Measurements from ENCODE around the gene KIAA1143. TPM values are rescaled to one million over a fixed set of nuclear protein-coding genes. Genes with fewer than 3 reads are reported as not detected.

Gene KIAA1143
- total and polyA plus RNA-seq, 2 of the 13 experiments (the other 11 are each of a cell fraction or from before 2014, with no cell fraction given), result 9.9 to 27.2 TPM

DNA sequence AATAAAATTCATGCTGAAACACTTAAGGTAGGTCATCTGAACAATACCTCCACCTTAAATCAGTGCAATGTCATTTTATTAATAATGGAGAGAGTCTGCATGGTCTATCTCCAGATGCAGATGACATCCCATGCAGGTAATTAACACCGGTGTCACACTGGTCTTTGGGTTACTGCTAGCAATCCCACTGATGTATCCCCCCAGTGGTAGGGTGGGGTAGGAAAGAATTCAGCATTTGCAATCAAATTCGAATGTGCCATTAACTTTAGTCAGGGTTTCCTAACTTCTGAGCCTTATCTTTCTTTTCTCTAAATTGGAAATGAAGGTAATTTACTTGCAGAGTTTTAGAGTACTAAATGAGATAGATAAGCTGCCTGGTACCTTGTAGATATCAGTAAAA, 44.5 kb upstream of the KIAA1143 start (continued):
- TF ChIP-seq, protein P1, sequence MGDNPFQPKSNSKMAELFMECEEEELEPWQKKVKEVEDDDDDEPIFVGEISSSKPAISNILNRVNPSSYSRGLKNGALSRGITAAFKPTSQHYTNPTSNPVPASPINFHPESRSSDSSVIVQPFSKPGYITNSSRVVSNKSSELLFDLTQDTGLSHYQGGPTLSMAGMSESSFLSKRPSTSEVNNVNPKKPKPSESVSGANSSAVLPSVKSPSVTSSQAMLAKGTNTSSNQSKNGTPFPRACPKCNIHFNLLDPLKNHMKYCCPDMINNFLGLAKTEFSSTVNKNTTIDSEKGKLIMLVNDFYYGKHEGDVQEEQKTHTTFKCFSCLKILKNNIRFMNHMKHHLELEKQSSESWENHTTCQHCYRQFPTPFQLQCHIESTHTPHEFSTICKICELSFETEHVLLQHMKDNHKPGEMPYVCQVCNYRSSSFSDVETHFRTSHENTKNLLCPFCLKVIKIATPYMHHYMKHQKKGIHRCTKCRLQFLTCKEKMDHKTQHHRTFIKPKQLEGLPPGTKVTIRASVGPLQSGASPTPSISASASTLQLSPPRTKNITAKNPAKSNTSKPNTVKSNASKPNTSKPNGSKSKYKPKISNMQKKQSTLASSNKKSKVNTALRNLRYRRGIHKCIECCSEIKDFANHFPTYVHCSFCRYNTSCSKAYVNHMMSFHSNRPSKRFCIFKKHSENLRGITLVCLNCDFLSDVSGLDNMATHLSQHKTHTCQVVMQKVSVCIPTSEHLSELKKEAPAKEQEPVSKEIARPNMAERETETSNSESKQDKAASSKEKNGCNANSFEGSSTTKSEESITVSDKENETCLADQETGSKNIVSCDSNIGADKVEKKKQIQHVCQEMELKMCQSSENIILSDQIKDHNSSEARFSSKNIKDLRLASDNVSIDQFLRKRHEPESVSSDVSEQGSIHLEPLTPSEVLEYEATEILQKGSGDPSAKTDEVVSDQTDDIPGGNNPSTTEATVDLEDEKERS (CRISPR knock-in tag; IDR thresholded peaks at IDR 0.05), result no peak
- TF ChIP-seq HOXA9 (CRISPR knock-in tag; IDR thresholded peaks at IDR 0.05; ENCODE audit: borderline replicate concordance), result no peak
- TF ChIP-seq ZNF33B (CRISPR knock-in tag; IDR thresholded peaks at IDR 0.05), result no peak
- TF ChIP-seq PAF1 (CRISPR knock-in tag; IDR thresholded peaks at IDR 0.05), result no peak
- TF ChIP-seq NFKB2 (CRISPR knock-in tag; IDR thresholded peaks at IDR 0.05; ENCODE audit: borderline replicate concordance), result no peak
- no peak for TF ChIP-seq NR3C1 (CRISPR knock-in tag; IDR thresholded peaks at IDR 0.05)
- TF ChIP-seq POLR2G (IDR thresholded peaks at IDR 0.05; ENCODE audit: low read depth, low read length), result no peak
- no peak for TF ChIP-seq ZNF251 (CRISPR knock-in tag; IDR thresholded peaks at IDR 0.05)
- TF ChIP-seq, protein P2, sequence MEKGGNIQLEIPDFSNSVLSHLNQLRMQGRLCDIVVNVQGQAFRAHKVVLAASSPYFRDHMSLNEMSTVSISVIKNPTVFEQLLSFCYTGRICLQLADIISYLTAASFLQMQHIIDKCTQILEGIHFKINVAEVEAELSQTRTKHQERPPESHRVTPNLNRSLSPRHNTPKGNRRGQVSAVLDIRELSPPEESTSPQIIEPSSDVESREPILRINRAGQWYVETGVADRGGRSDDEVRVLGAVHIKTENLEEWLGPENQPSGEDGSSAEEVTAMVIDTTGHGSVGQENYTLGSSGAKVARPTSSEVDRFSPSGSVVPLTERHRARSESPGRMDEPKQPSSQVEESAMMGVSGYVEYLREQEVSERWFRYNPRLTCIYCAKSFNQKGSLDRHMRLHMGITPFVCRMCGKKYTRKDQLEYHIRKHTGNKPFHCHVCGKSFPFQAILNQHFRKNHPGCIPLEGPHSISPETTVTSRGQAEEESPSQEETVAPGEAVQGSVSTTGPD (CRISPR knock-in tag; IDR thresholded peaks at IDR 0.05), result no peak

DNA sequence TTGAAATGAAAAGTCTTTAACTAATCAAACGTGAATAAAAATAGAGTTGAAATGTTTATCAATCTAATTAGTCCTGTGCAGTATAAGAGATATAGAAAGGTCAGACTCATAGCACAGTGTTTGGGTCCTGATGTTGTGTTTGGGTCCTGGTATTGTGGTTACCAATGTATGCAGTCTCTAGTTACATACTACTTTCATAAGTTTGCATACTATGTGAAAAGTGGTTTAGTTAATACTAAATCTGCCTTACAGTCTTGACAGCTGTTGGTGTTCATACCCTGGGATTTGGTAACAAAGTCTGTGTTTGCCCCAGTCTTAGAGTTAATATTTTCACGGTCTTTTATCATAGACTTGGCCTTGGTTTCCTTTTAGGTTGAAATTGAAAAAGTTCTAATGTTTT, 41.9 kb upstream of the KIAA1143 start:
- H3K27ac ChIP-seq (ENCODE audit: extremely low read length, insufficient read depth, low read length), result no peak overlapping the region
- no peak overlapping the region for H3K9ac ChIP-seq (ENCODE audit: insufficient read depth, low read depth, low read length)
- no TSS peak for BruUV-seq (replicated peaks)
- no peak overlapping the region for H2AFZ ChIP-seq (ENCODE audit: low read length)
- H3K4me2 ChIP-seq (ENCODE audit: low read depth, low read length), result no peak overlapping the region
- peaks cover 4 to 33% of the 10 kb centered on the region in 2 experiments for H3K36me3 ChIP-seq (replicated peaks in 1 of 2; ENCODE audit: control insufficient read depth in 1 of 2, insufficient read depth in 2 of 2, low read length in 2 of 2)
- no peaks in the 10 kb centered on the region for H3K4me1 ChIP-seq (ENCODE audit: insufficient read depth, low read length)
- FAIRE-seq (no peak), DNase-seq (ENCODE audit: low spot score) (no peak), ATAC-seq (no peak)
- intact Hi-C loops (cut with micrococcal nuclease; ENCODE audit: unreplicated experiment) (no loop called here), in situ Hi-C loops (cut with HindIII; ENCODE audit: extremely low pct_ligation_motif_present, low pct_unique_long_range_greater_than_20kb) (no loop called here)
- TF ChIP-seq ZNF224 (CRISPR knock-in tag; IDR thresholded peaks at IDR 0.05) (no peak), ZNF530 (CRISPR knock-in tag; IDR thresholded peaks at IDR 0.05; ENCODE audit: low read depth) (no peak), ZNF143 (CRISPR knock-in tag; IDR thresholded peaks at IDR 0.05) (no peak), ZNF7 (CRISPR knock-in tag; IDR thresholded peaks at IDR 0.05) (no peak), NRL (CRISPR knock-in tag; IDR thresholded peaks at IDR 0.05; ENCODE audit: borderline replicate concordance) (no peak)
- ChIA-PET CTCF (ENCODE audit: low intra/inter-chr PET ratio, low total read pairs) (no interaction called here), POLR2A (no interaction called here)
- no peak overlapping the region for H3K4me3 ChIP-seq (replicated peaks in 1 of 3; ENCODE audit: insufficient read depth in 1 of 3, low read depth in 2 of 3, low read length in 3 of 3)
- H3K27me3 ChIP-seq (ENCODE audit: control insufficient read depth in 1 of 2, insufficient read depth in 2 of 2, low read length in 2 of 2), result no peaks in the 10 kb centered on the region
- H3K9me3 ChIP-seq (ENCODE audit: low read length), result no peaks in the 10 kb centered on the region
- 84% methylated on average over 2 of the region's 2 CpGs for WGBS (ENCODE audit: low lambda C conversion rate)
- no peaks in the 10 kb centered on the region for H4K20me1 ChIP-seq (ENCODE audit: insufficient read depth, low read length)
- no peaks in the 10 kb centered on the region for H3K79me2 ChIP-seq (ENCODE audit: insufficient read depth, low read length)

Data from HepG2 (cell line).